Smooth muscle cell (in vitro differentiated cells): Measurements from ENCODE around the gene COQ3. TPM values are rescaled to one million over a fixed set of nuclear protein-coding genes. Genes with fewer than 3 reads are reported as not detected.

Experiments
- DNase-seq: peaks from one replicate; lab custom pipeline; 2025; ENCODE audit not compliant: unreplicated experiment; lab: John Stamatoyannopoulos, UW
- H2AFZ ChIP-seq: fragments of 200-600 bp; sonication (generic); 2 replicates; pipeline ENCODE4 v1.6.0; 2016; ENCODE audit warnings: antibody characterized with exemption, low read depth, mild to moderate bottlenecking
- H3F3A ChIP-seq: fragments of 200-600 bp; sonication (generic); 2 replicates; pipeline ENCODE4 v1.6.0; 2017; ENCODE audit warnings: antibody characterized with exemption, low read depth
- H3K27ac ChIP-seq: fragments of 200-600 bp; sonication (generic); 2 replicates; pipeline ENCODE4 v1.5.1; 2016; ENCODE audit warnings: low read depth, mild to moderate bottlenecking
- H3K27me3 ChIP-seq: fragments of 200-600 bp; sonication (generic); 2 replicates; pipeline ENCODE4 v1.6.1; 2016; ENCODE audit warnings: low read depth, mild to moderate bottlenecking
- H3K36me3 ChIP-seq: fragments of 200-600 bp; sonication (generic); 2 replicates; pipeline ENCODE4 v1.5.1; 2016; ENCODE audit warnings: low read depth
- H3K4me1 ChIP-seq: fragments of 200-600 bp; sonication (generic); 2 replicates; pipeline ENCODE4 v1.5.1; 2016; ENCODE audit warnings: low read depth
- H3K4me2 ChIP-seq: fragments of 200-600 bp; sonication (generic); 2 replicates; pipeline ENCODE4 v1.6.0; 2016; ENCODE audit warnings: mild to moderate bottlenecking
- H3K4me3 ChIP-seq: fragments of 200-600 bp; sonication (generic); 2 replicates; pipeline ENCODE4 v1.5.1; 2016; ENCODE audit warnings: mild to moderate bottlenecking
- H3K79me2 ChIP-seq: fragments of 200-600 bp; sonication (generic); 2 replicates; pipeline ENCODE4 v1.6.0; 2016; ENCODE audit warnings: low read depth, mild to moderate bottlenecking
- H3K9ac ChIP-seq: fragments of 200-600 bp; sonication (generic); 2 replicates; pipeline ENCODE4 v1.6.0; 2016; ENCODE audit warnings: low read depth
- H3K9me3 ChIP-seq: fragments of 200-600 bp; sonication (generic); replicated peaks from 2 replicates; pipeline ENCODE4 v1.5.1; 2016; ENCODE audit warnings: low read depth
- H4K20me1 ChIP-seq: fragments of 200-600 bp; sonication (generic); 2 replicates; pipeline ENCODE4 v1.6.0; 2016; ENCODE audit warnings: low read depth
- WGBS: methylation state at CpG from one replicate; pipeline ENCODE4 v1.1.7; 2016; ENCODE audit warnings: low lambda C conversion rate; 5-methylcytosine and 5-hydroxymethylcytosine counted together
- polyA plus RNA-seq: library from polyadenylated mRNA; unstranded; fragments of >200 nt; fragmentation: Nextera tagmentation; extraction: Ambion mirVana; gene quantifications from 2 replicates; pipeline ENCODE4 v1.2.1, GENCODE V29; 2016
- total RNA-seq: library from RNA; depleted of rRNA; stranded (reverse); fragments of >200 nt; gene quantifications from 2 replicates; pipeline ENCODE4 v1.2.3, GENCODE V29; 2014
- TF ChIP-seq, protein P1 (sequence below): fragments of 200-600 bp; sonication (generic); IDR thresholded peaks from 2 replicates; pipeline ENCODE4 v1.5.1; 2017; ENCODE audit warnings: borderline replicate concordance, mild to moderate bottlenecking, antibody characterized with exemption; ENCODE audit not compliant: insufficient read depth, poor library complexity, severe bottlenecking

Gene COQ3
- total and polyA plus RNA-seq, 2 experiments from 2014 or later: 5.0 to 12.2 TPM

DNA sequence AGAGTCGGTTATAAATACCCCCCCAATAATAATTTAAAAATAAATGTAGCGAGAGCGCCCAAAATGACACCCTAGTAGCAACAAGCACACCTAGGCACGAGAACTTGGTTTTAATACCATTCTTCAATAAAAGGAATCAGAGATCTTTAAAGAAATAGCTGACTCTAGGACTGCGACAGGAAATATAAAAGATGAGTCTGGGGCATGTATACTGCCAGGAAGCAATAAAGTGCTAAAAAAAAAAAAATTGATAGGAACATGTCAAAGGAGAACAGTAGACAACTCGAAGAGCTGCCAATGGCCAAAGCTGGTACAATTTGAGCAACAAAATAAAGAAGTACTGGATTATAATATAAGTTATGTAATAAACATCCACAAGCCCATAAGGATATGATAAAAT, 28.9 kb upstream of the COQ3 start:
- no peak overlapping the region for H3K4me3 ChIP-seq
- peaks cover 80% of the 10 kb centered on the region for H3K79me2 ChIP-seq
- H3K9me3 ChIP-seq: no peaks in the 10 kb centered on the region
- H2AFZ ChIP-seq: no peak overlapping the region
- H4K20me1 ChIP-seq: peaks cover 67% of the 10 kb centered on the region
- peaks cover 9% of the 10 kb centered on the region for H3F3A ChIP-seq
- WGBS: 85% methylated on average over 6 of the region's 6 CpGs
- H3K27me3 ChIP-seq: no peaks in the 10 kb centered on the region
- H3K36me3 ChIP-seq: no peaks in the 10 kb centered on the region
- DNase-seq: no peak
- H3K9ac ChIP-seq: no peak overlapping the region
- no peak overlapping the region for H3K27ac ChIP-seq
- TF ChIP-seq, protein P1, sequence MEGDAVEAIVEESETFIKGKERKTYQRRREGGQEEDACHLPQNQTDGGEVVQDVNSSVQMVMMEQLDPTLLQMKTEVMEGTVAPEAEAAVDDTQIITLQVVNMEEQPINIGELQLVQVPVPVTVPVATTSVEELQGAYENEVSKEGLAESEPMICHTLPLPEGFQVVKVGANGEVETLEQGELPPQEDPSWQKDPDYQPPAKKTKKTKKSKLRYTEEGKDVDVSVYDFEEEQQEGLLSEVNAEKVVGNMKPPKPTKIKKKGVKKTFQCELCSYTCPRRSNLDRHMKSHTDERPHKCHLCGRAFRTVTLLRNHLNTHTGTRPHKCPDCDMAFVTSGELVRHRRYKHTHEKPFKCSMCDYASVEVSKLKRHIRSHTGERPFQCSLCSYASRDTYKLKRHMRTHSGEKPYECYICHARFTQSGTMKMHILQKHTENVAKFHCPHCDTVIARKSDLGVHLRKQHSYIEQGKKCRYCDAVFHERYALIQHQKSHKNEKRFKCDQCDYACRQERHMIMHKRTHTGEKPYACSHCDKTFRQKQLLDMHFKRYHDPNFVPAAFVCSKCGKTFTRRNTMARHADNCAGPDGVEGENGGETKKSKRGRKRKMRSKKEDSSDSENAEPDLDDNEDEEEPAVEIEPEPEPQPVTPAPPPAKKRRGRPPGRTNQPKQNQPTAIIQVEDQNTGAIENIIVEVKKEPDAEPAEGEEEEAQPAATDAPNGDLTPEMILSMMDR: no peak
- H3K4me1 ChIP-seq: peaks cover 27% of the 10 kb centered on the region
- H3K4me2 ChIP-seq: peak overlapping the region; percentile 96

DNA sequence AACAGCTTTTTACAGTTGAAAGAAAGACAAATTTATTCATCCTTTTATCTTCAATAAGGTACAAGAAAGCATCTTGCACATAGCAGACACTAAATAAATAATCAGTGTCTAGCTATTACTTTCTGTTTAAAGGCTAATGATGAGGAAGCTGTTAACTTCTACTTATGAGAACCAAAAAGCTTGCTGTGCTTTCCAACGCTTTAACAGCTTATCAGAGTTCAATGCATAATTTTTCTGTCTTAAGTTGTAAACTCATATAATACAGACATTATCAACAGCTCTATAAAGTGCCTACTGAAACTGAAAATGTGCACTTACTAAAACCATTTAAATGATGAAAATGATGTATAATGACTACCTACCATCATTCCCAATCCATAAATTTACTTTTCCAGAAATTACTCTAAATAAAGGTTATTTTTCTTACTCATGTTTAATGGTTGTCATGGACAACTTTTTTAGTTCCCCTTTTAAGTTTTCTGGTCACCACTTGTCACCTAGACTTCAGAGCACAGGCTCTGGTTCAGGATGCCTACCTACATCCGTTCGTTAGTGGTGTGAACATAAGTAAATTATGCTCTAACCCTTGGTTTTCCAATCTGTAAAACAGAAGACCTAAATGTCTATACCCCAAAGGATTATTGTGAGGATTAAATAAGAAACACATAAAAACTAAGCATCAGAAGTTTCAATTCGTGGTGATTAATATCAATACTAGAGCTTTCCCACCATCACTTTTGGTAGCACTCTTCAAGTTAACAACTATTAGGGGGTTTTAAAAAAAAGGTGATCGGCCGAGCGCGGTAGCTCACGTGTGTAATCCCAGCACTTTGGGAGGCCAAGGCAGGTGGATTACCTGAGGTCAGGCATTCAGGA, 23.1 kb upstream of the COQ3 start:
- no peaks in the 10 kb centered on the region for H3F3A ChIP-seq
- WGBS: 92% methylated on average over 9 of the region's 9 CpGs
- no peak overlapping the region for H3K4me3 ChIP-seq
- H3K4me2 ChIP-seq: no peak overlapping the region
- no peak overlapping the region for H3K27ac ChIP-seq
- no peaks in the 10 kb centered on the region for H3K4me1 ChIP-seq
- peaks cover 6% of the 10 kb centered on the region for H3K36me3 ChIP-seq
- TF ChIP-seq, protein P1: no peak
- H4K20me1 ChIP-seq: peaks cover 100% of the 10 kb centered on the region
- H2AFZ ChIP-seq: no peak overlapping the region
- no peak for DNase-seq
- H3K9ac ChIP-seq: no peak overlapping the region
- peaks cover 99% of the 10 kb centered on the region for H3K79me2 ChIP-seq
- H3K9me3 ChIP-seq: no peaks in the 10 kb centered on the region
- no peaks in the 10 kb centered on the region for H3K27me3 ChIP-seq

DNA sequence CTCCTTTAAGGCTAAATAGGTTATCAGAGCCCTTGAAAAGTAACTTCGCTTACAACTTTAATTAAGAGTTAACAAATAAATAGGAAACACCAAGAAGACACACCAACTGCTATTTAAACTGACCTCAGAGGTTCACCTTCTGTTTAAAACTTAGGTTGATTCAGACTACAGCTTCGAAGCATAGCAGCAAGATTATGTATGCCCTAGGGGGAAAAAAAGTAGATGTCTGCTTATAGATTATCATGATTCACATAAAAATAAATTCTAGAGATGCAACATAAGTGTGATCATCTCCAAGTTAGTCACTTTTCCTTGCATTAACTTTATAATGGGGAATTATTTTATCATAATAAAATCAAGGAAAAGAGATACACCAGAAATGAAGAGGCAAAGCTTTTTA, 22.2 kb upstream of the COQ3 start:
- 86% methylated on average over 2 of the region's 2 CpGs for WGBS
- peaks cover 100% of the 10 kb centered on the region for H4K20me1 ChIP-seq
- TF ChIP-seq, protein P1: no peak

DNA sequence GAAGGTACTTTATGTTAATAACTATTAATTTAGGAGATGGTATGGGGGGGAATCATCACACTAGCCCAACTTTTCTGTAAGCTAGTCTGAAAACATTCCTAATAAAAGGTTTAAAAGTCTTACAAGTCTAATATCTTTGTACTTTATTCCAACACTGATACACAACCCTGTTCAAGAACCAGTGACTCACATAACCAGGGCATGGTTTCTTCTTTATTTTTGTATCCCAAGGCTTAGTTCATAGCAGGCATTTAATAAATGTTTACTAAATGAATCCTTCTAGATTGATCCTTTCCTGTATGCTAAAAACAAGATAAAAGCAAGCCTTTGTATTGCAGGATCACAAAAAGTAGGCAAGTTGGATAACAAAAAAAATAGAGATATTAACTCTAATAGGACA, 21.5 kb upstream of the COQ3 start:
- H3K4me1 ChIP-seq: no peaks in the 10 kb centered on the region
- peaks cover 99% of the 10 kb centered on the region for H3K79me2 ChIP-seq
- peaks cover 100% of the 10 kb centered on the region for H4K20me1 ChIP-seq
- no peak overlapping the region for H2AFZ ChIP-seq
- peaks cover 6% of the 10 kb centered on the region for H3K36me3 ChIP-seq
- no peak overlapping the region for H3K27ac ChIP-seq
- H3K9me3 ChIP-seq: no peaks in the 10 kb centered on the region
- DNase-seq: no peak
- no peak overlapping the region for H3K4me3 ChIP-seq
- TF ChIP-seq, protein P1: no peak
- H3K27me3 ChIP-seq: no peaks in the 10 kb centered on the region
- peak overlapping the region; percentile 32 for H3K4me2 ChIP-seq
- H3K9ac ChIP-seq: no peak overlapping the region
- H3F3A ChIP-seq: no peaks in the 10 kb centered on the region

More for the DNA sequence above, 22.2 kb upstream of the COQ3 start:
- Histone ChIP-seq H3K9me3 (no peaks in the 10 kb centered on the region), H3K27me3 (no peaks in the 10 kb centered on the region), H3K36me3 (peaks cover 6% of the 10 kb centered on the region), H3K27ac (no peak overlapping the region), H3K4me2 (no peak overlapping the region), H2AFZ (no peak overlapping the region), H3K79me2 (peaks cover 99% of the 10 kb centered on the region), H3F3A (no peaks in the 10 kb centered on the region), H3K4me3 (no peak overlapping the region), H3K4me1 (no peaks in the 10 kb centered on the region), H3K9ac (no peak overlapping the region)
- no peak for DNase-seq
